HPDE6-E6E7 (cell line): Measurements from ENCODE around the gene FTCD.

ENCODE experiments used
- DNase-seq: peaks from one replicate; pipeline ENCODE4 v3.0.0; 2011; ENCODE audit warnings: missing footprints; ENCODE audit errors: extremely low spot score

Gene FTCD

GRCh38 chr21:46124083-46124925 is 31.1 kb downstream of the FTCD start:
- no peak for DNase-seq

GRCh38 chr21:46122758-46123683 is 32.4 kb downstream of the FTCD start:
- no peak for DNase-seq

DNA sequence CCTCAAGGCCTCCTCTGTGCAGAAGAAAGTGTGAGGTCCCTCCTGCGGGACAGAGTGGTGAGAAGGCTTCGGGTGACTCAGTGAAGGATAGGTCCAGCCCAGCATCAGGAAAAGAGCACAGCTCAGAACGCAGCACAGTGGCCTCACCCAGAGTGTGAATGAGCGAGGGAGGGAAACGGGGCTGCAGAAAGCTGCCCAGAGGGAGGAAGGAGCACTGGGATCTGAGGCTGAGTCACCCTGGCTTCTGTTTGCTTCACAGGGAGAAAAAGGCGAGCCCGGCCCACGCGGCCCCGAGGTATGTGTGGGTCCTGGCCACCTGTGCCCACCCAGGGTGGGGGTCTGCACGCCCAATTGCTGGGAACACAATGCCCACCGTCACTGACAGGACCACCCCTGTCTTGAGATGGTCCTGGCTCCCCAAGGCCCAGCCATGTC is 33.1 kb downstream of the FTCD start:
- no peak for DNase-seq

DNA sequence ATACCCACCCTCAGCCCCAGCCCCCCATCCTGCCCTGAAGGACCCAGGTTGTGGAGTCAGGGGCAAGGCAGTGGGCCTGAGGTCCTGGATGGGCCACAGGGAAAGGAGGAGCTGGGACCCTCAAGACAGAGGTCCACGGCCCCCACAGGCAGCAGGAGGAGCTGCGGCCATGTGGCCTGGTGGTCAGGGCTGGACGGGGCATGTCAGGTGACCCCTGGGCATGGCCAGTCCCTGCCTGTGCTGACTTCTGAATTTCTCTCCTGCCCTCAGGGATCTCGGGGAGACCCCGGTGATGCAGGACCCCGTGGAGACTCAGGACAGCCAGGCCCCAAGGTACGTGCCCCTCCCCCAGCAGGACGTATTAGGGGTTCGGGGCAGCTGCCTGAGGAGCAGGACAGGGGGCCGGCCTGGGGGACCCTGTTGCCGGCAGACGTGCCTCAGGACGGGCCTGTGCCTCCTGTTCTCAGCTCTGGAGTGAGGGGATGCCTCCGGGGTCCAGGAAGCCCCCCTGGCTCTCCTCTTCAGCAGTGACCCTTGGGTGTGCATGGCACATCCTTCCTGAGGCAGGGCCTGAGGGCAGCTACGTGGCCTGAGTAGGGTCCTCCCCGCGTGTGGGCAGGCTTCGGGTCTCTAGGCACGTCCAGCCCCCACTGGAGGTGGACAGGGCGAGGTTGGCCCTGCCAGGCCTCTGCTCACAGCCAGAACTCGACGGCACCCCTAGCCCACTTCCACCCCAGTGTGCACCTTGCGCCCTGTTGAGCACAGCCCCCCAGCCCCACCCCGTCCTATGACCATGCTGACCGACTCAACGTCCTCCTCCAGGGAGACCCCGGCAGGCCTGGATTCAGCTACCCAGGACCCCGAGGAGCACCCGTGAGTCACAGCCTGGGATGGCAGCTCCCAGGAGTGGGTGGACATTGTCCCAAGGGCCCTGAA is 33.8 kb downstream of the FTCD start:
- DNase-seq = no peak

DNA sequence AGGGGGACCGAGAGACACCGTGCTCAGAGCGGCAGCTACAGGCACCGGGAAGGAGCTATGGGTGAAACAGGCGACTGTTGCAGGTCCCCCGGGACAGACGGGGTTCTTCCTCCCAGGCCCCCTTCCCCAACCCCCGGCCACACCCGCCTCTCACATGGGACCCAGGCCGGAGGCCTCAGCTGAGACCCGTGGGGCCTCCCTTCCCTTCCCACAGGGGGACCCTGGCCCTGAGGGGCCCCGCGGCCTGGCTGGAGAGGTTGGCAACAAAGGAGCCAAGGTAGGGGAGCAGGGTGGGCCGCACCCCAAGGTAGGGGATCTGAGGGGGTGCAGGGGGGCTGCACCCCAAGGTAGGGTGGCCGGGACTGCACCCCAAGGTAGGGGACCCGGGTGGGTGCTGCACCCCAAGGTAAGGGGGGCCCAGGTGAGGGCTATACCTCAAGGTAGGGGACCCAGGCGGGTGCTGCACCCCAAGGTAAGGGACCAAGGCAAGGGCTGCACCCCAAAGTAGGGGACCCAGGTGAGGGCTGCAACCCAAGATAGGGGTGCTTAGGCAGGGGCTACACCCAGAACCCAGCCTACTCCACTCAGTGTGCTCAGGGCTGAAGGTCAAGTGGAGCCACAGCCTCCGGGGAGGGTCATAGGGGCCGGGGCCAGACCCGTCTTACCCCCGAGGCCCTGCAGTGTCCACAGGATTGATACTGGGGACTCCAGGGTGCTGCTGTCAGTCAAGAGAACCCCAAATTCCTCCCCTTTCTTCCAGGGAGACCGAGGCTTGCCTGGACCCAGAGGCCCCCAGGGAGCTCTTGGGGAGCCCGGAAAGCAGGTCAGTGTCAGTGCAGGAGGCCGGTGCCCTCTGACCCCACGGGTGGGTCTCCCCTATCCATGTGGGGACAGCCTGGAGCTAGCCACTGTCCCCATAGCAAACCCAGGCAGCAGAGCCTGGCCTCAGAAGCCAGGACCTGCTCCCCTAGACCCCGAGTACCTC is 34.8 kb downstream of the FTCD start:
- no peak for DNase-seq

DNA sequence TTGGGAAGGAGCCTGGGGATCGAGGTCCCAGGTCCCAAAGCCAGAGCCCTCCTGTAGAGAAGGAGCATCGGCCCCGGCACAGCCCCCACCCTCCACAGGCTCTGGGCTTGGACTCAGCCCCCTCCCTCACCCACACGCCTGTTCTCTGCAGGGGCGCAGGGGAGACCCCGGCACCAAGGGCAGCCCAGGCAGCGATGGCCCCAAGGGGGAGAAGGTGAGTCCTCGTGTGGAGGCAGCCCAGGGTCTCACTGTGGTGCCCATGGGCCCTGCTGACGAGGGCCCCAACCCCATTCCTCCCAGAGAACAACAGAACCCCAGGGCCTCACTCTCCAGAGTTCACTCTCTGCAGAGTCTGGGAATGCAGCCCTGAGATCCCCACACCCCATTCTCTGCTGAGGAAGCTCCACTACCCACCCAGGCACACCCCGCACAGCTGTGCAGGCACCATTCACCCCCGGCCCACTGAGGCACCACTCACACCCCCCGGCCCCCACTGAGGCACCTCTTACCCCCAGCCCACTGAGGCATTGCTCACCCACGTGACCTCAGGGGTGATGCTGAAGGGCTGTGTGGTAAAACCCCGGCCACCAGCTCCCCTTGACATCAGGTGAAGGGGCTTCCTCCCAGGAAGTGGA is 35.6 kb downstream of the FTCD start:
- no peak for DNase-seq

DNA sequence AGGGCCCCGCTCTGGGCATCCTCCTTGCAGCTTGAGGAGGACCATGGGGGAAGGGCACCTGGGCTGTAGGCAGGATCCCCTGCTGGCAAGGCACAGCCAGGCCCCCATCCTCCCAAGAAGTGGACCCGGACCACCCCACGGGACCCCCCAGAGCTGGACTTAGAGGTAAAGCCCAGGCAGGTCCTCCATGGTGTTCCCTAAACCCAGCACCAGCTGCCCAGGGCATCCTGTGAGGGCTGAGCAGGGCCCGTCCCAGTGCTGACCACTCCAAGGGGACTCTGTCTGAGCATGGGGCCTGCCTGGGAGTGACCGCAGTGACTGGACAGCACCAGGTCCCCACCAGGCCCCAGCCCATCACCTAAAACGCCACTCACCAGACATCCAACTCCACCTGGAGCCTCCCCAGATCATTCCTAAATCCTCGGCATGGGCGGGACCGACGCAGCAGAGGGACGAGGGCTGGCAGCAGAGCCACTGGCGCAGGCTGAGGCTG is 36.2 kb downstream of the FTCD start:
- DNase-seq = no peak

- no peak for DNase-seq
Measured at GRCh38 chr21:46118316-46119143, 36.8 kb downstream of the FTCD start.

DNA sequence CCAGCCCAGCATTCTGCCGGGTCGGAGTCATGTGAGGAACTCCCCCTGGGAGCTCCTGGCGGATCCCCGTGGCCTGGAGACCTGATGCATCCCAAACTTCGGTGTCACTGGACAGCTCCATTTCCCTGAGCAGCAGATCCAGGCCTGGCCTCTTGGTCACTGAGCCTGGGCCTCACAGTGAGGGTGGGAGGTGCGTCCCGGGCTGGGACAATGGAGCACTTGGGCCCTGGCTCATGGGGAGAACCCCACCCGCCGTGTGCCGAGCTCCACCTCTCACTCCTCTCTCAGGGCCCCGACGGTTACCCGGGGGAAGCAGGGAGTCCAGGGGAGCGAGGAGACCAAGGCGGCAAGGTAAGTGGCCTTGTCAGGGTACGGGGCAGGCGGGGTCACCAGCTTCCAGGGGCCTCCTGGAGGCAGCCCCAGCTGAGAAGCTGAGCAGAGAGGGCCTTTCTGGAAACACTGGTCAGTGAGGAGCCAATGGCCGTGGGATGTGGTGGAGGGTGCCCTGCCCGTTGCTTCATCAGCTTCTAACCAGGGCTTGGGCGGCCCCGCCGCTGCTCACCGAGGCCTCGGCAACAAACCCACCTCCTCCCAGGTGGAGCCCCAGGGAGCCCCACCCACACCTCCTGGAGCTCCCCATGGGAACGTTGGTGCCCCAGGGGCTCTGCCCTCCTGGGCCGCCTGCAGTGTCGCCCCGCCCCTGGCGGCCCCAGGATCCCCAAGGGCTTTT is 37.6 kb downstream of the FTCD start:
- DNase-seq = no peak

DNA sequence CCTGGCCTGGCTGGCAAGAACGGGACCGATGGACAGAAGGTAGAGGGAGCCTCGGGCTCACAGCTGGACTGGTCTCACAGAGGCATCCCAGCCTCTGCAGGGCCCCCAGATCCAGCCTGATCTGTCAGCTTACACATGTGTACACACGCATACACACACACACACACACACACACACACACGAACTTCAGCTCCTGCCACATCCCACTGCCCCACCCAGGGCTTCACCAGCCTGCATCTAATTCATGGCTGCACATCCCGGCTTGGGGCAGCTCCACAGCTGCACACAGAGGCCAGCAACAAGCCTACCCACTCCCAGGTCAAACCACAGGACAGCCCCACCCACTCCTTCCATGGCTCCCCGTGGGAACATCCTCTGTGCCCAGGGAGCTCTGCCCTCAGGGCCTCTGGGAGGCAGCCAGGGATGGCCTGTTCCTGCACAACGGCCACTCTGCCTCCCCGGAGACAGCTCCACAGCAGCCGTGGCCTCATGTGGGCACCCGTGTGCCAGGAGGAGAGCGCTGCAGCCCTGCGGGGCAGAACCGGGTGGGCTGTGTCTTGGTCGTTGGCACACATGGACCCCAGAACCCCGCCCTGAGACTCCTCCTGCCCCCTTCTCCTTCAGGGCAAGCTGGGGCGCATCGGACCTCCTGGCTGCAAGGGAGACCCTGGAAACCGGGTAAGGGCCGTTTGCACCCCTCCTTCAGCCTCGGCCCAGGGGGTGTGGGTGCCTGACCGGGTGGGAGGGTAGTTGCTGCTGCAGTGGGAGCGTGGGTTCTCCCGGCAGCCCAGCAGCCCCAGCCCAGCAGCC is 38.4 kb downstream of the FTCD start:
- no peak for DNase-seq

- DNase-seq = no peak
Measured at GRCh38 chr21:46116189-46116775, 39.1 kb downstream of the FTCD start.

DNA sequence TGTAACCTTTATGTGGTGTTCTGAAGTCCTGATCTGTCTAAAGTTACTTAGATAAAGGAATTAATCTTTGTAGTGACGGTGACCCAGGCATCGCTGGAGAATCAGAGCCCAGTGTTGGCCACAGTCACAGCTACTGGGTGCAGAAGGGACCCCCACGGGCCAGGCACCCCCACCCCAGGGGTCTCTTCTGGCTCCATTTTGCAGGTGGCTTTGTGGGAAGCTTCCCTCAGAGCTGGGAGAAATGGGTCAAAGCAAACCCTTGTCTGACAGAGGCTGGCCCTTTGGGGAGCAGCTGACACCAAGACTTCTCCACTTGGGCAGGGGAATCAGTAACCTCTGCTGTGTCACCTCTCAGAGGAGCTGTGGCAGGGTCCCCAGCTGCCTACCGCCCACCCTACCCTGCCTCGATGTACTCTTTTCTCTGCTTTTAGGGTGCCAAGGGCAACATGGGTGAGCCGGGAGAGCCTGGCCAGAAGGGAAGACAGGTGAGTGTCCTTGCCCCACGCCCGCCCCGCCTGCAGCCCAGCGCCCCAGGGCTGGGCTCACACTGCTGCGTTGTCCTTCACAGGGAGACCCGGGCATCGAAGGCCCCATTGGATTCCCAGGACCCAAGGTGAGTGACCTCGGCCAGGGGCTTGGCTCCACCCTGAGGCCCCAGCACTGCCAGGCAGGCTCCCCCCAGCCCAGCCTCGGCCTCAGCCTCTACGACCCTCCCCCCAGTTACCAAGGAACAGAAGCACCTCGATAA is 39.8 kb downstream of the FTCD start:
- DNase-seq = no peak

DNA sequence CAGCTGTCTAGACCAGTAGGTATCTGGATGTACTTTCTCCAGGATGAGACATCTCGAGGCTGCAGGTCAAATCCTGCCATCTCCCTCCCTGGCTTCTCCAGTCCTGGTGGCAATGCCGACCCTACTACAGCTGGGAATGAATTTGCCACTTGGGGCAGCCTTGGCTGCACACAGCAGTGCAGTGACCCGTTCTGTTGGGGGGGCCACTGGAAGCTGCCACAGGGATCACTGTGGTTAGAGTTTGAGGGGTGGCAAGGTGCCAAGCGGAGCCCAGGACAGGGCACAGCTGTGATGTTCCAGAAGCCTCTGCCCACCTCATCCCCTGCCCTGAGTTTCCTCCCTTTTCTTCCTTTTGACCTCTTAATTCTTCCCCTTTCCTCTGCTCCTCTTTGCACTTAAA is 40.4 kb downstream of the FTCD start:
- DNase-seq = no peak

DNA sequence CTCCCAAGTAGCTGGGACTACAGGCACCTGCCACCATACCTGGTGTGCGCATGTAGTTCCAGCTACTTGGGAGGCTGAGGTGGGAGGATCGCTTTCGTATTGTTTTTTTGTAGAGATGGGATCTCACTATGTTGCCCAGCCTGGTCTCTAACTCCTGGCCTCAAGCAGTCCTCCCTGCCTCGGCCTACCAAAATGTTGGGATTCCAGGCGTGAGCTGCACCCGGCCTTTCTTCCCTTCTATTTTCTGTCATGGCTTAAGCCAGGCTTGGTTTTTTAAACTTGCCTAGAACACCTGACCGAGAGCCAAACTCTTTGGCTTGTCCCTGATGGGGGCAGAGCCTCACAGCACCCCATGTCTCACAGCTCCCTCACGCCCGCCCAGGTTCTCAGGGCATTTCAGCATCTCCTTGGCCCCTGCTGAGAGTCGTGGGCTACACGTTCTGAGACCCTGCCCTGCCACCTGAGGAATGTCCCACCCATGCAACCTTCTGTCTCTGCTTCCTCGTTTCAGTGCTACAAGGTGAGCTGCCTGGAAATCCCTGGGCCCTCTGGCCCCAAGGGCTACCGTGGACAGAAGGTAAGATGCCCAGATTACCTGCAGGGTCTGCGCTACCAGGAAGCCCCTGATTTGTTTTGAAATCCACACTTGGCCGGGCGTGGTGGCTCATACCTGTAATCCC is 41.7 kb downstream of the FTCD start:
- no peak for DNase-seq

DNA sequence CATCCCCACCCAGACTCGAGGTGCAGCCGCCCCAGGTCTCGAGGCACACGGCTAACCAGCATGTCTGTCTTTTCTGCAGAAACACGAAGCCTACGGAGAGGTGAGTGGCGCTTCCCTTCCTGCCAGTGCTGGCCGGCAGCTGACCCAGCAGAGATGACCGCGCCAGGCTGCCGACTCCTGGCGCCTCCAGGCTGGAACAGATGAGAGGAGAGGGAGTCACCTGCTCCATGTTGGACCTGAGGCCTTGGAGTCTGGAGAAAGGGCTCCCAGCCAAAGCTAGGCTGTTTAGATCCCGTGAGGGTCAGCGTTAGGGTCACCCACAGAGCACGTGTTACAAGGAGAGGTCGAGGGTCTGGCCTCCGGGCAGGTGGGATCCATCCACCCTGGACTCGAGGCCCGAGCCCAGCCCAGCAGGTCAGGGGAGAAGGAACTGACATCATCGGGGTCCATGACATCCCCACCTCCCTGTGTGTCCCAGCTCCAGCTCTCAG is 42.6 kb downstream of the FTCD start:
- no peak for DNase-seq
